Activated CD8-positive, alpha-beta memory T cell treated with anti-CD3 and anti-CD28 coated beads for 4 hours (primary cell): ENCODE data around the gene PLK1.

Source experiments
- DNase-seq, 2 donors: peaks; one replicate each; pipeline ENCODE4 v3.0.0-alpha.2; 2020; ENCODE audit warnings: low read depth in 2 of 2

PLK1 gene

GRCh38 chr16:23679986-23680336, 1.3 kb downstream of the PLK1 start:
- no peak for DNase-seq

GRCh38 chr16:23682181-23682580, 3.5 kb downstream of the PLK1 start:
- no peak for DNase-seq

GRCh38 chr16:23683487-23683886, 4.8 kb downstream of the PLK1 start:
- no peak for DNase-seq

- no peak for DNase-seq
These were observed 8.5 kb downstream of the PLK1 start for GRCh38 chr16:23687034-23687808.

- no peak for DNase-seq
These were observed 10.9 kb downstream of the PLK1 start for GRCh38 chr16:23689442-23690187.

GRCh38 chr16:23690771-23691482, 12.2 kb downstream of the PLK1 start:
- DNase-seq, result no peak

GRCh38 chr16:23691483-23692189, 12.9 kb downstream of the PLK1 start:
- no peak for DNase-seq

- no peak for DNase-seq
These were observed 13.6 kb downstream of the PLK1 start for GRCh38 chr16:23692190-23692837.

GRCh38 chr16:23694265-23694643, 15.6 kb downstream of the PLK1 start:
- DNase-seq, result no peak

GRCh38 chr16:23694644-23695373, 16.1 kb downstream of the PLK1 start:
- DNase-seq, result no peak

GRCh38 chr16:23695756-23696155, 17.1 kb downstream of the PLK1 start:
- DNase-seq, result no peak

- no peak for DNase-seq
These were observed 20.4 kb downstream of the PLK1 start for GRCh38 chr16:23699100-23699499.

- DNase-seq, result no peak
These were observed 21.4 kb downstream of the PLK1 start for GRCh38 chr16:23700093-23700492.

GRCh38 chr16:23700509-23700908, 21.8 kb downstream of the PLK1 start:
- no peak for DNase-seq

GRCh38 chr16:23701045-23701444, 22.4 kb downstream of the PLK1 start:
- DNase-seq, result no peak

GRCh38 chr16:23702951-23703350, 24.3 kb downstream of the PLK1 start:
- DNase-seq, result no peak

- no peak for DNase-seq
These were observed 26.3 kb downstream of the PLK1 start for GRCh38 chr16:23704772-23705516.

GRCh38 chr16:23705517-23705902, 26.8 kb downstream of the PLK1 start:
- no peak for DNase-seq

- no peak for DNase-seq
These were observed 27.8 kb downstream of the PLK1 start for GRCh38 chr16:23706439-23706838.

GRCh38 chr16:23709536-23709935, 30.8 kb downstream of the PLK1 start:
- no peak for DNase-seq
